ENCODE data around the gene PPIP5K2.

DNA sequence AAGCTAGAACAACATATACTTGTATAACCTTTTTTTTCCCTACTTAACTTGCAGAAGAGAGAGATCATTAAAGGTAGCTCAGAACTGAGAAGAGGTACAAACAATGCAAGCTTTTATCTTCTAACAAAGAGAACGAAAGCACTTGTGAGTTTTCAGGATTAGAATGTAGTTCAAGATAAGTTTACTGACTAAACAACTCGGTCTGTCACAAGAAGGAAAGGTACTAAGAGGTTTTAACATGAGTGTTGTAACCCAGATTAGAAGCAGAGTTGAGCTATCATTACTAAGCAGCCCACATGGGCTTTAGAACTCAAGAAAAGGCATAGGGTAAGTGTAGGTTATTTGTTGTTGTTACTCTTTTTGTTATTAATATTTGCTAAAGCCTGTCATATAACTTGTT, 25.4 kb upstream of the PPIP5K2 start:
- TF ChIP-seq SP1 (IDR thresholded peaks at IDR 0.05) (no peak), SUZ12 (IDR thresholded peaks at IDR 0.05) (no peak), NFRKB (IDR thresholded peaks at IDR 0.05) (no peak), CTBP1 (IDR thresholded peaks at IDR 0.05; ENCODE audit: borderline replicate concordance) (no peak), FOXK2 (IDR thresholded peaks at IDR 0.05) (no peak), FOXA1 (IDR thresholded peaks at IDR 0.05) (no peak)

Measured in HEK293T (cell line).